Fibroblast of lung (primary cell): Measurements from ENCODE around the gene SERPINB5. TPM values are rescaled to one million over a fixed set of nuclear protein-coding genes. Genes with fewer than 3 reads are reported as not detected.
A peak's percentile ranks its signal among the peaks of the same experiment; 100 is the strongest.

ENCODE experiments used
- DNase-seq, 2 donors: peaks; one replicate each; pipeline versions ENCODE4 v3.0.0 to v3.0.0-alpha.2; 2010; ENCODE audit warnings: low read depth in 2 of 2
- H2AFZ ChIP-seq: 2 replicates; pipeline ENCODE4 v1.5.1; 2012; ENCODE audit warnings: low read length, control low read depth, inconsistent platforms
- H3K27ac ChIP-seq: 2 replicates; pipeline ENCODE4 v1.5.1; 2011; ENCODE audit warnings: low read length, control low read depth; ENCODE audit not compliant: insufficient read depth
- H3K27me3 ChIP-seq: 2 replicates; pipeline ENCODE4 v1.5.1; 2011; ENCODE audit warnings: mild to moderate bottlenecking, low read length; ENCODE audit not compliant: control insufficient read depth, insufficient read depth
- H3K36me3 ChIP-seq: 2 replicates; pipeline ENCODE4 v1.5.1; 2011; ENCODE audit warnings: low read length; ENCODE audit not compliant: control insufficient read depth, insufficient read depth
- H3K4me1 ChIP-seq: 2 replicates; pipeline ENCODE4 v1.5.1; 2011; ENCODE audit warnings: low read length; ENCODE audit not compliant: control insufficient read depth, insufficient read depth; ENCODE audit errors: extremely low read depth
- H3K4me2 ChIP-seq: 2 replicates; pipeline ENCODE4 v1.5.1; 2011; ENCODE audit warnings: low read length, control low read depth; ENCODE audit not compliant: insufficient read depth; ENCODE audit errors: extremely low read depth
- H3K4me3 ChIP-seq, 4 experiments: fragments of 200-600 bp in 1 of 4; sonication (generic) in 1 of 4; replicated peaks in 1 of 4; 2 replicates each; pipeline ENCODE4 v1.5.1; 2011 to 2016; ENCODE audit warnings: low read length in 4 of 4, low read depth in 3 of 4, mild to moderate bottlenecking in 3 of 4, control low read depth in 2 of 4, inconsistent platforms in 1 of 4, mixed read lengths in 1 of 4; ENCODE audit not compliant: insufficient read depth in 1 of 4; ENCODE audit errors: control extremely low read depth in 1 of 4
- H3K79me2 ChIP-seq: 2 replicates; pipeline ENCODE4 v1.5.1; 2012; ENCODE audit warnings: mild to moderate bottlenecking, low read length, inconsistent platforms; ENCODE audit not compliant: control insufficient read depth, insufficient read depth
- H3K9ac ChIP-seq: 2 replicates; pipeline ENCODE4 v1.5.1; 2011; ENCODE audit warnings: mild to moderate bottlenecking, low read length, control low read depth; ENCODE audit not compliant: insufficient read depth
- H3K9me3 ChIP-seq: 2 replicates; pipeline ENCODE4 v1.5.1; 2012; ENCODE audit warnings: low read depth, low read length; ENCODE audit not compliant: control insufficient read depth, insufficient read depth
- H4K20me1 ChIP-seq: 2 replicates; pipeline ENCODE4 v1.5.1; 2011; ENCODE audit warnings: low read length; ENCODE audit not compliant: control insufficient read depth, insufficient read depth; ENCODE audit errors: extremely low read depth
- EZH2 ChIP-seq: IDR thresholded peaks from 2 replicates; pipeline ENCODE4 v1.5.1; 2012; ENCODE audit warnings: low read length, control low read depth, mild to moderate bottlenecking; ENCODE audit errors: missing control alignments
- polyA plus RNA-seq, 2 donors: library from polyadenylated mRNA; depleted of rRNA in 1 of 2; stranded (reverse) in 1 of 2; unstranded in 1 of 2; fragments of >200 nt; gene quantifications; 2 replicates each; pipeline ENCODE4 v1.2.1, GENCODE V29; 2011 to 2012; ENCODE audit warnings: missing spikeins in 1 of 2
- total RNA-seq: library from RNA; depleted of rRNA; stranded (reverse); fragments of >200 nt; gene quantifications from 2 replicates; pipeline ENCODE4 v1.2.1, GENCODE V29; 2014
- TF ChIP-seq, protein P1 (sequence below), 2 donors: IDR thresholded peaks in 1 of 2; conservative IDR thresholded peaks in 1 of 2; 1 replicate in 1 of 2; 2 replicates in 1 of 2; pipeline ENCODE4 v1.5.1; 2011 to 2012; ENCODE audit warnings: low read length in 2 of 2, control low read depth in 1 of 2, inconsistent platforms in 1 of 2, low read depth in 1 of 2, mild to moderate bottlenecking in 1 of 2

The SERPINB5 gene
- total and polyA plus RNA-seq, 2 donors (not counting 1 experiment from before 2014, with no cell fraction given), result 0.05 TPM; not detected in 1

DNA sequence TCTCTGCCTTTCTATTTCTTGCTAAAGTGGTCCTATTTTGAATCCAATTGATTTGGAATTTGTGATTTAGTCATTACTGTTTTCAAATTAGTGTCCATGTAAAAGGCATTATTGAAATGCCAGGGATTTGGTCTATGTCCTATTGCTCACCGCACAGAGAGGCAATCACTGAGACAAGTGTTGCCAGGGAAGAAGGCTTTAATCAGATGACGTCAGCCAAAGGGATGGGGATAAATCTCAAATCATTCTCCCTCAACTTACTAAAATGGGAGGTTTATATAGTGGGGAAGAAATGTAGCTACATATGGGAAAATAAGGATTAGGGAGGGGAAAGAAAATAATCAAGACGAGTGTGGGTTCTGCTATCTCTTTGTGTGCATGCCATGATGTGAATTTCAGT lies 75.0 kb downstream of the SERPINB5 start:
- Histone ChIP-seq H3K4me1 (peaks cover 2% of the 10 kb centered on the region), H4K20me1 (no peaks in the 10 kb centered on the region), H3K9ac (no peak overlapping the region), H3K27me3 (no peaks in the 10 kb centered on the region), H3K4me2 (no peak overlapping the region), H3K79me2 (no peaks in the 10 kb centered on the region), H3K9me3 (no peaks in the 10 kb centered on the region), H3K4me3 (no peak overlapping the region), H2AFZ (no peak overlapping the region), H3K36me3 (no peaks in the 10 kb centered on the region), H3K27ac (no peak overlapping the region)
- TF ChIP-seq, protein P1, sequence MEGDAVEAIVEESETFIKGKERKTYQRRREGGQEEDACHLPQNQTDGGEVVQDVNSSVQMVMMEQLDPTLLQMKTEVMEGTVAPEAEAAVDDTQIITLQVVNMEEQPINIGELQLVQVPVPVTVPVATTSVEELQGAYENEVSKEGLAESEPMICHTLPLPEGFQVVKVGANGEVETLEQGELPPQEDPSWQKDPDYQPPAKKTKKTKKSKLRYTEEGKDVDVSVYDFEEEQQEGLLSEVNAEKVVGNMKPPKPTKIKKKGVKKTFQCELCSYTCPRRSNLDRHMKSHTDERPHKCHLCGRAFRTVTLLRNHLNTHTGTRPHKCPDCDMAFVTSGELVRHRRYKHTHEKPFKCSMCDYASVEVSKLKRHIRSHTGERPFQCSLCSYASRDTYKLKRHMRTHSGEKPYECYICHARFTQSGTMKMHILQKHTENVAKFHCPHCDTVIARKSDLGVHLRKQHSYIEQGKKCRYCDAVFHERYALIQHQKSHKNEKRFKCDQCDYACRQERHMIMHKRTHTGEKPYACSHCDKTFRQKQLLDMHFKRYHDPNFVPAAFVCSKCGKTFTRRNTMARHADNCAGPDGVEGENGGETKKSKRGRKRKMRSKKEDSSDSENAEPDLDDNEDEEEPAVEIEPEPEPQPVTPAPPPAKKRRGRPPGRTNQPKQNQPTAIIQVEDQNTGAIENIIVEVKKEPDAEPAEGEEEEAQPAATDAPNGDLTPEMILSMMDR (conservative IDR thresholded peaks at IDR 0.05 in 1 of 2, IDR thresholded peaks at IDR 0.05 in 1 of 2; ENCODE audit: low read depth in 1 of 2, low read length in 2 of 2), result no peak
- no peak for TF ChIP-seq EZH2
- no peak for DNase-seq

DNA sequence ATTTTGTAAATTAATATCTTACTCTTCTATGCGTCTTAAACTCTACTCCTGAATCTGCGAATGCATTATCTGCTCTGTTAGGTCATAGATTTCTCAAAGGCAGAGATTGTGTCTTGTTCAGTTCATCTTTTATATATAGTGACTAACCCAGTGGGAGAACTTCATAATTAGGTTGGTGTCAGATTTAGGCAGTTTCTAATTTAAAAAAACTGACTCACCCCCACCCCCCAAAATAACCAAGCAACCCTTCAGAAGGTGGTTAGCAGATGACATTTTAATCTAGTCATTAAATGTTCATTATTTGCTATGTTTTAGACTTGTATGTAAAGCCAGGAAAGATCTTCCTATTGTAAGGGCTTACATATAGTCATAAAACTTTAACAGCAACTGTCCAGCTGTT lies 75.8 kb downstream of the SERPINB5 start:
- Histone ChIP-seq H3K27me3 (no peaks in the 10 kb centered on the region), H3K4me1 (peaks cover 2% of the 10 kb centered on the region), H3K27ac (no peak overlapping the region), H3K4me2 (no peak overlapping the region), H3K9me3 (no peaks in the 10 kb centered on the region), H3K4me3 (no peak overlapping the region), H3K36me3 (no peaks in the 10 kb centered on the region), H2AFZ (no peak overlapping the region), H3K9ac (no peak overlapping the region), H3K79me2 (no peaks in the 10 kb centered on the region), H4K20me1 (no peaks in the 10 kb centered on the region)
- TF ChIP-seq, protein P1 (conservative IDR thresholded peaks at IDR 0.05 in 1 of 2, IDR thresholded peaks at IDR 0.05 in 1 of 2; ENCODE audit: low read depth in 1 of 2, low read length in 2 of 2), result no peak
- no peak for TF ChIP-seq EZH2
- DNase-seq, result no peak

DNA sequence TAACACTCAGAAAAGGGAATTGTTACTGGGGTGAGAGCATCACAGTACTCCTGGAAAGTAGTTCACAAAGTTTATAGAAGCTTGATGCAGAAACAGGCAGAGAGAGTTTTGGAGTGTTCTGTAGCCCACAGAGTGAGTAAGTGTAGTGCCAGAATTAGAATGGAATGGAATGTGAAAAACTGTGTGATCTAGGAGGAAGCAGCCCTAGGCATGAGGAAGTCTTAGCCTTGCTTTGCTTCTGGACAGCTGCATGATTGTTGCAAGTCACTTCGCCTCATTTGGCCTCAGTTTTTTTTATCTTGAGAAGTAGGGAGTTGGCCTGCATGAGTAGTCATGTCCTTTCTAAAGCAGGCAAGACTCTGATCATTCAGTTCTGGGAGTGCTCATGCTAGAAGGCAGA lies 76.3 kb downstream of the SERPINB5 start:
- no peaks in the 10 kb centered on the region for H3K27me3 ChIP-seq
- no peaks in the 10 kb centered on the region for H3K9me3 ChIP-seq
- no peak overlapping the region for H2AFZ ChIP-seq
- TF ChIP-seq EZH2, result no peak
- TF ChIP-seq, protein P1 (conservative IDR thresholded peaks at IDR 0.05 in 1 of 2, IDR thresholded peaks at IDR 0.05 in 1 of 2; ENCODE audit: low read depth in 1 of 2, low read length in 2 of 2), result no peak
- H3K27ac ChIP-seq, result no peak overlapping the region
- no peak overlapping the region for H3K4me3 ChIP-seq
- DNase-seq, result peak; percentile 18 to 71
- no peaks in the 10 kb centered on the region for H4K20me1 ChIP-seq
- H3K9ac ChIP-seq, result no peak overlapping the region
- no peak overlapping the region for H3K4me2 ChIP-seq
- H3K4me1 ChIP-seq, result peaks cover 2% of the 10 kb centered on the region
- H3K36me3 ChIP-seq, result no peaks in the 10 kb centered on the region
- no peaks in the 10 kb centered on the region for H3K79me2 ChIP-seq

Other genes starting within 250 kb of the SERPINB5 start
- gene BCL2, start 157.2 kb upstream of the SERPINB5 start, total RNA-seq, result 3.6 and 9.0 TPM in 2 replicates
- gene BCL2, start 157.2 kb upstream of the SERPINB5 start, polyA plus RNA-seq, result 1.4 and 1.5 TPM in 2 replicates
- 42.6 and 43.3 TPM in 2 replicates for gene KDSR, start 109.8 kb upstream of the SERPINB5 start, total RNA-seq
- 54.1 and 61.8 TPM in 2 replicates for gene KDSR, start 109.8 kb upstream of the SERPINB5 start, polyA plus RNA-seq
- 48.0 and 52.0 TPM in 2 replicates for gene VPS4B, start 54.5 kb upstream of the SERPINB5 start, total RNA-seq
- 31.9 and 38.0 TPM in 2 replicates for gene VPS4B, start 54.5 kb upstream of the SERPINB5 start, polyA plus RNA-seq
- gene SERPINB12, start 65.4 kb downstream of the SERPINB5 start, total RNA-seq, result not detected in 2 replicates
- 0.07 TPM in 1 of 2 replicates, not detected in the other for gene SERPINB12, start 65.4 kb downstream of the SERPINB5 start, polyA plus RNA-seq
- gene SERPINB13, start 110.4 kb downstream of the SERPINB5 start, total RNA-seq, result not detected in 2 replicates
- not detected in 2 replicates for gene SERPINB13, start 110.4 kb downstream of the SERPINB5 start, polyA plus RNA-seq
- gene SERPINB4, start 167.3 kb downstream of the SERPINB5 start, total RNA-seq, result not detected in 2 replicates
- gene SERPINB4, start 167.3 kb downstream of the SERPINB5 start, polyA plus RNA-seq, result not detected in 2 replicates
- gene SERPINB3, start 184.9 kb downstream of the SERPINB5 start, total RNA-seq, result not detected in 2 replicates
- not detected in 2 replicates for gene SERPINB3, start 184.9 kb downstream of the SERPINB5 start, polyA plus RNA-seq
- gene SERPINB11, start 226.0 kb downstream of the SERPINB5 start, total RNA-seq, result not detected in 2 replicates
- gene SERPINB11, start 226.0 kb downstream of the SERPINB5 start, polyA plus RNA-seq, result not detected in 2 replicates